HG02798 (cell line): Measurements from ENCODE around the gene EIF4B.
A peak's percentile ranks its signal among the peaks of the same experiment; 100 is the strongest.

ENCODE experiments used
- ATAC-seq: cut with Tn5 transposase; IDR thresholded peaks from one replicate; pipeline ENCODE4 v1.9.1; 2021; ENCODE audit warnings: mild to moderate bottlenecking; ENCODE audit not compliant: unreplicated experiment, poor library complexity

EIF4B gene

DNA sequence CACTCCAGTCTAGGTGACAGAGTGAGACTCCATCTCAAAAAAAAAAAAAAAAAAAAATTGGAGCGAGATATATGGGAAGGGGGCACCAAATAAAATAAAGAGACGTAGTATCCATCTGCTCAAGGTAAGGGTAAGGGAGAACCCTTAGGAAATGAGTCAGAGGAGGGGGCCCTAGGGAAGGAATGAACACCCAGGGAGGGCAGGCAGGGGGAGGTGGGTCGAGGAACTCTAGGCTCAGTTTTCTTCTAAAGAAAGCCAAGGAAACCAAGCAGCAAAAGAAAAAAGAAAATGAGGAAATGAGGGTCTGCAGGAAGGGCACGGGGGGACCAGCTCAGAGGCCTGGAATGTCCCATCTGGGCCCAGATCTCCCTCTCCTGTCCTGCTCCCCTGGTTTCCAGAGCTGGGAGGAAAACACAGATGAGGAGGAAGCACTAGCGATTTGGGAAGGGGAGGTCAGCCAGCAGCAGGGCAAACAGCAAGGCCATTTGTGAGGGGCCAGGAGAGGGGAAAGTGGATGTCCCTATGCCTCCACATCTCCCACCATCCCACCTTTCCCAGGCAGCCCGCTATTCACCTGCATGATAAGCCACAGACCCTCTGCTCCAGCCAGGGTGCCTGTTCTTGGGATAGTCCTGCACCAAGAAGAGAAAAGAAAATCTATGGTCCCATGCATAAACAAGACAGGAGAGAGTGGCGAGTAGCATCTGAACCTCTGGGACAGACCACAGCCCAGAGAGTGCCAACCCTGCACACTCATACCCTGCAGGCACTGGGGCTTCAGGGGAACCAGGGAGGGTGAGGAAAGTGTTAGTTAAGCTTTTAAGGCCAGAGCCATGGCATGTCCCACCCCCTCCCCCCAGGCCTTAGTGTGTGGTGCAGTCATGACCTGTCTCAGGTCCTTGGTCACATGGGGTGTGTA is 61.1 kb downstream of the EIF4B start:
- no peak for ATAC-seq

DNA sequence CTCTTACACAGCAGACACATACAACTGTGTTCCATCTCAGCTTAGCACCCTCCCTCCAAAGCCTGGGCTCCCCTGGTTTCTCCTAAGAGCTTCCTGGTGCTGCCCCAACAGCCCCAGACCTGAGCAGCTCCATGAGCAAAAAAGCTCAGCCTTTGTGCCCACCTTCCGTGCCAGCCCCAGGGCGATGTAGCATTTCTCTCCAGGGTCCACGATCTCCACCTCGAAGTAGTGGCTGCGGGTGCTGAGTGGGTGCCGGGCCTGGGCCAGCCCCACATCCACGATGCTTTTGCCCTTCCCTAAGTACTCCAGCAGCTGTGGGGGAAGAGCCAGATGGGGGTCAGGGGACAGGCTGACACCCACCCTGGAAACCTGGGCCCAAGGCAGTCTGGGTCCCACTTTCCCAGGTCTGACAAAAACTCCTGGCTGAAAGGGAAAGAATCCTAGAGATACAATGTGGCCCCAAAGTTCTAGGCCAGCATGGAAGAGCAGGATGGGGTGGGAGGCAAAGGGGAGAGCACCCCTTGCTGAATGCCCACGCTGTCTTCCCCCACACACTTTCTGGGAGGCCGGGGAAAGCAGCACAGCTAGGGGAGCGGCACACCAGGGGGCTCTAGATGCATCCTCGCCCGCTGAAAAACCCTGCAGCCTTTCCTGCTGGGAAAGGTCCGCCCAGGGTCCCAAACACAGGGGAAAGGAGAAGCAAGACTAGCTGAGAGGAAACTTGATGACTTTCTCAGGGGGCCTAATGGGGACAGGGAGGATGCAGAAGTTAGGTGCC is 61.9 kb downstream of the EIF4B start:
- ATAC-seq, result no peak

DNA sequence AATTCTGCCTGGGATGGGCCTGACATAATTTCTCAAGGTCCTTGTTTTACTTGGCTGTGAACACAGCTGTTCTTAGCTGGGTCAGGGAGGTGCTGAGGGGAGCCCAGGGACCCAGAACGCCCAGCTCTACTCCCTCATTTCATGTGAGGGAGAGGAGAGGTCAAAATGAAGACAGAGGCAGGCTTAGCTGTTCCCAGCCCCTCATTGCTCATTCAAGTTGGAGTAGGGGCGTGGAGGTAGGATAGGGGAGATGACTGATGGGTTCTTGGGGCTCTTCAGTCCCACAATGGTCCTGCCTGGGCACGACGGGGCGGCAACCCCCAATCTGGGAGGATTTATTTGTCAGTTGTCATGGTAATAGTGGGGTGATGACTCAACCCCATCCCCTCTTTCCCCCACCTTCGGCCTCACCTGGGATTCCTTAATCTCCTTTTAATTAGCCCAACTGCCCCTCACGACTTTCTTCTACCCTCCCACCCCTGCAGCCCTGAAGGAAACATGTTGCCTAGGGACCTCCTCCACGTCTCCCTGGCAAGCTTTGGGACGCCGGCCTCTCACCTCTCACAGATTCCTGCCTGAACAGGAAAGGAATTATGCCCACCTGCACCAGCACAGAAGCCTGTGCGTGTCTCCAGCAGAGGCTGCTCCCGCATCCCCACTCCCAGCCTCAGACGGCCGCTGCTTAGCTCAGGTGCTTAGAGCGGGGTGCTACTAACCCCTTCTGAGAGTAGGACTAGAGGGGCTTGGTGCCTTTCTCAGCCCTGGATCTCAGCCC is 62.7 kb downstream of the EIF4B start:
- ATAC-seq, result no peak

DNA sequence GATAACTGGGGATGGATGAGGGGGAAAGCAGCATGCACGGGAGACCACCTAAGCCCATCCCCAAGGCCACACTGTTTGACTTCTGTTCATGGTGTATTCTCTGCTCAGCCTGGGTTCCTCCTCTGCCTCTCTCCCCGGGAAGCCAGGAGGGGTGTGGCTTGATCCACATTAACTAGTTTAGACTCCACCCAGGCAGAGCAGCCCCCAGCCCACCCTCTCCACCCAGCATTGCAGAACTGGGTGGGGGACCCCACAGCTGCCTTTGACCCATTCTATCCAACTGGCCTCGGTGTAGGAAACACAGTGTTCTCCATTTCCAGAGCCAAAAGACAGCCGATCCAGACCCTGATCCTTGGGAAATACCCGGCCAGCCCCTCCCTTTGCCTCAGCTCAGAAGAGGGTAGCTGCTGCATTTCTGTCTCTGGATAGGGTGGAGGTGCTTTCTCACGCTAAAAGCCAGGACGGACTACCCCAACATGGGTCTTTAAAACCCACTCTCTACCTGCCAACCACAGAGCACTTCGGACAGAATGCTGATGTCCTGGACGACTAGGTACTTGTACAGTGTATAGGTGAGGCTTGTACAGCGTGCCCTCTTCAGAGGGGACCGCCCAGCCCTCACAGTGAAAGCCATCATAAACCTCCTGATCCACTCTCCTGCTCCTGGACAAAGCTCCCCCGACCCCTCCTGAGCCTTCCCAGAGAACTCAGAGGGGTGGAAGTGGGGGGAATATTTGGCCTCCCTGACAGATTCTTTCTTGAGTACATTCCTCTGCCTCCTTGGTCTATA is 63.6 kb downstream of the EIF4B start:
- no peak for ATAC-seq

DNA sequence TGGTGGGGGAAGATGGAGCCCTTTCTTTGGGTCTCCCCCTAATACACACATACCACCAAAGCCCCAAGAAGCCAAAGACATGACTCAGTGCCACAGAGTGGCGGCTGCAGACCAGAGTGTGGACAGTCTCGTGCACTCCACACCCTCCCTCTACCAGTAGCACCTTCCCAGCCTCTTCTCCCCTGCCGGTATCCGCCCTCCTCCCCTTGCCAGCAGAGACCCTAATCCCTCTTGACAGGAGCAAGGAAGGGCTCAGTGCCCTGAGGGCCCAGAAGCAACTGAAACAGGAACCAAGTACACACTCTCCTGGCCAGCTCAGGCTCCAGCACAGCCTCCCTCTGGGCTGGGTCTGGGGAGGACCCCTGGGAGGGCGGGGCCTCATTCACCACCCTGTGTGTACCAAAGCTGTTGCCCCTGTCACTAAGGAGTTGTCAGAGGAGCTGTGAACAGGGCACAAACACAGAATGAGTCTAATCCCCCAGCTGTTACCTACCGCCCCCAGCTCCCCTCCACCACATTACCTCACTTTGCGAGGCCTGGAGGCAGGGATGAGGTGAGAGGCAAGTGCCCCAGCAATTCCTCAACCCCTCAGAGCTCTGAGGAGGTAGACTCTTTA is 64.7 kb downstream of the EIF4B start:
- no peak for ATAC-seq

DNA sequence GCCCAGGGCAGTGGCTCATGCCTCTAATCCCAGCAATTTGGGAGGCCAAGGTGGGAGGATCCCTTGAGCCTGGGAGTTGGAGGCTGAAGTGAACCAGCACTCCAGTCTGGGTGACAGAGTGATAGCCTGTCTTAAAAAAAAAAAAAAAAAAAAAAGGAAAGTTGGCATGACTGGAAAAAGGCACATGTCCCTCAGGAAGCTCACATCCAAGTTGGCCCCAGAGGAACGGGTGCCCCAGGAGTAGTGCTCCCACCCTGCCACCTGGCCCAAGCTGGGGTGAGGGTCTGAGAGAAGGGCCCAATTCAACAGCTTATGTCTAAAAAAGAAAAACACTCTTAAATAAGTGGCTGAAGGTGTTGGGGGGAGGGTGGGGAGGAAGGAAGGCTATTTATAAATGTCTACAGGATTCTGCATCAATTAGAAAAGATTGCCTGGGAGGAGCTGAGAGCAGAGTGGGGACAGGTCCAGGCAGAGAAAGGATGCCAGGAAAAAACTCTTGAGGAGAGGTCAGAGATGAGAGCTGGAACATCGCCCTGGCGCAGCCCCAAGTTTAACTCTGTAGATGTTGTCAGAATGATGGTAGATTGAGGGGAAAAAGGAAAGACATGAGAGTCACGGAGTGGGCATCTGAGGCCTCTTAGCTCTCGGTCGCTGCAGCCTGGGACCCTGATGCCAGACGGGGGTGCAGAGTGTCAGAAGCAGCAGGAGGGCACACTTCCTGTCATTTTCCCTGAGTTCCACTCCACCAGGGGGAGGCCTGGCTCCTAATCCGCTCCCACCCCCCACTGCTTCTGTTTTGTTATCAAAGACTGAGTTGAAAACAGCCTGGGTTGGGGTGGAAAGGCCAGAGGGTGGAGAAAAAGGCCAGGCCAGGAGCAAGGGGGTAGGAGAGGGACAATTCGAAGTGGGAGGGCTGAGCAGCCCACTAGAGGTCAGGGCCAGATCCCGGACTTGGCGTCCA is 65.6 kb downstream of the EIF4B start:
- ATAC-seq, result no peak

DNA sequence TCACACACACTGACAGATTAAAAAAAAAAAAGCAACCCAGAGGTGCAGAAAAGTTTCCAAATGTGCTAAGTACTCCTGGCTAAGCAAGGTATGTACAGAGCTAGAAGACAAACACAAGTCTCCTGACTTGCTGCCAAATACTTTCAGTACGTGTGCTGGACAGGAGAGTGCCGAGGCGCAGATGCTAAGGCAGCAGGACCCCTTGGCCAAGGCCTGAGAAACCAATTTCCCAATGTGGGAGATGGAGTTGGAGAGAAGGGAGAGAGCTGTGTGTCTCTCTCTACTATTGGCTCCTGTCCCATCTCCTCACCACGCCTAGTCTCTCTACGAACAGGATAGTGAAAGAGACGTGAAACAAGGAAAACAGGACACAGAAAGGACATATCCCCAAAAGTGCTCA is 67.6 kb downstream of the EIF4B start:
- no peak for ATAC-seq

DNA sequence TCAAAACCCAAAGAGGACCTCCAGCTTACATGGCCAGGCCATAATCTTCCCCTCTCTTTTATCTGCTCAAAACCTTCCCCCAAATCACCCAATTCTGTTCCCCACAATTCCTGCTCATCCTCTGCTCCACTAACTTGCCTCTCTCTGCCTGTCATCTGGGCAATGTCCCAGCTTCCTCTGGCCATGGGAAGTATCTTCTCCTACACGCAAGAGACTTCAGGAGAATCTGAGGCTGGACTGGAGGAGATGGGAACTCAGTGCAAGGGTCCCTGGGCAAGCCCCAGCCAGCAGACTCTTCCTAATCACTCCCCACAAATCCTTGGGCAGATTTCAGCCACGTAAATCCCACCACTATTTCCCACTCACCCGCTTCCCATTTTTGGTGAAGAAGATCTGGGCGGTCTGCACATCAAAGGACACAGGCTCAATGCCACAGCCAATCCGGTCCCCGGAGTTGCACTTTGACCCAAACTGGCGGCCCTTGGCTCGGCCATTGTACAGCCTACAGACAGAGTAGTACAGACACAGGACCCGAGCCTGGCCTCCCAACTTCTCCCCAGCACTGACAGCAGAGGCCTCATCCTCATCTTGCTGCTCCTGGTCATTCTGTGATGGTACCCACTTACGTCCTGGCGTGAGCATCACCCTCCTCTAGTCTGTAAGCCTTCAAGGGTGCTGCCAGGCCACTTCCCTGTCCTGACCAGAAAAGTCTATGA is 68.2 kb downstream of the EIF4B start:
- no peak for ATAC-seq

DNA sequence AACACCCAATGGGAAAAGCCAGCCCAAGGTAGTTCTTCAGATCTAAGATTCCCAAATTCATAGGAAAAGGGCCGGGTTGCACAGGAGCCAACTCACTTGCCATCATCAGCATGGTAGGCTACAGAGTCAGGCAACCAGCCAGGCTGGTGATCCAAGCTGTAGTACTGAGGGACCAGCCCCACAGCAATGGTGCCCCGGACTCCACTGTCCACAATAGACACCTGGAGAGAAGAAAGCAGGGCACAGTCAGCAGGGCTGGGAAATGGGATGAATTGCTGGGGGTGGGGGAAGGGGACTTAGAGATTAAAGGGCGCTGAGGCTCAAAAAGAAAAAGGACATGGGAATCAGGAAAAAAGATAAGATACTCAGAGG is 68.7 kb downstream of the EIF4B start:
- no peak for ATAC-seq

DNA sequence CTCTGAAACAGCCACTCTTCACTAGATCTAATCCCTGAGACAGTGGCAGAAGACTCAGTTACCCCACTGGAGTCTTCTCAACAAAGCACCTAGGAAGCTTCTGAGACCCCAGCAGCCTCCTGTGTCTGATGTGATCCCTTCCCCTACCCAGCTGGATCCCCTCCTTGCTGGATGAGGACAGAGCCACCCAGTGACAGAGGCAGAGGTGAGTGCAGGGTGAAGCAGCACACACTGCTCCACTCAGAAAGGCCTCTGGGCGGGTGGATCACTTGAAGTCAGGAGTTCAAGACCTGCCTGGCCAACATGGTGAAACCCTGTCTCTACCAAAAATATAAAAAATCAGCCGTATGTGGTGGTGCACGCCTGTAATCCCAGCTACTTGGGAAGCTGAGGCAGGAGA is 70.2 kb downstream of the EIF4B start:
- ATAC-seq, result no peak

DNA sequence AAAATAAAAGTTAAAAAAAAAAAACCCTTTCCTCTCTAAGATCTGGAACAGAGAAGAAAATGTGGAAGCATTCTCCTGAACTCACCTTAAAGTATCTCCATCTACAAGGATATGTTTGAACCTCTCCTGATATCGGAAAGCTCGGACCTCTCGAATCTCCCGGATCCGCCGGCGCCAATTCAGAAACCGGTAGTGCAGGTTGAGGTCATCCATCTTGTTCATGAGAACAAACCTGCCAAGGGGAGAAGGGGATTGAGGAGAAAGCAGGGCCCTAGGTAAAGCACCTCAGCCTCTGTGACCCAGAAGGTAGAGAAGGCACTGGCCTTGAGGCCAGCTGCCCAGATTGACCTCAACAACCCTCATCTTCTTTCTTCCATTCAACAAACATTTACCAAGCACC is 70.8 kb downstream of the EIF4B start:
- no peak for ATAC-seq

DNA sequence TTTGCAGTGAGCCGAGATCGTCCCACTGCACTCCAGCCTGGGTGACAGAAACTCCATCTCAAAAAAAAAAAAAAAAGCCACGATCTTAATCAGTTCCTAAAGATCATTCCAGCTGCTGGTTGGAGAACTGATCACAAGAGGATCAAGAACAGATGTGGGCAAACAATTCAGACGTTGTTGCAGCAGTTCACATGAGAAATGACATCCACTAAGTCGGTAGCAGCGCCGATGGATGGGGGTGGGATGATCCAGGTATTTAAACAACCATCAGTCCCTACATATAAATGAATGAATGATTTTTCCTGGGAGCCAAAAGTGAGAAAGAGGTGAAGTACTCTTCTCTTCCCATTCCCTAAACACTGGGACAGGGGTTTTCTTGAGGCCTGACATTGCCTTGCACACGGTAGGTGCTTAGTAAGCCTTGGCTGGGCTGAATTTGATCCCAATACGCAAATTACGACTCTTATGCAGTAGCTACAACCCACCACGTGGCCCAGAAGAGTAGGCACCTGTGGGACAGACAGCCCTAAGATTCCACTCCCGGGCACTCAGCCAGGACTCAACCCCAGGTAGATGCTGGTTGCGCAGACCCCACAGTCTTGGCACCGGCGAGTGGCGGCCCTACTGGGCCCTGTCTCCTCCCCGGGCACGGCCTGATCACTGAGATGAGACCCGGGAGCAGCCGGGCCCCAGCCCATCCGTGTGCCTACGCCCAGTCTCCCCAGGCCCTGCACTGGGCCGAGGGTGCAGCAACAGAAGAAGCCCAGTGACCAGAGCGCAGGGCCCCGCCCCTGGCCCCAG is 72.4 kb downstream of the EIF4B start:
- ATAC-seq, result no peak

DNA sequence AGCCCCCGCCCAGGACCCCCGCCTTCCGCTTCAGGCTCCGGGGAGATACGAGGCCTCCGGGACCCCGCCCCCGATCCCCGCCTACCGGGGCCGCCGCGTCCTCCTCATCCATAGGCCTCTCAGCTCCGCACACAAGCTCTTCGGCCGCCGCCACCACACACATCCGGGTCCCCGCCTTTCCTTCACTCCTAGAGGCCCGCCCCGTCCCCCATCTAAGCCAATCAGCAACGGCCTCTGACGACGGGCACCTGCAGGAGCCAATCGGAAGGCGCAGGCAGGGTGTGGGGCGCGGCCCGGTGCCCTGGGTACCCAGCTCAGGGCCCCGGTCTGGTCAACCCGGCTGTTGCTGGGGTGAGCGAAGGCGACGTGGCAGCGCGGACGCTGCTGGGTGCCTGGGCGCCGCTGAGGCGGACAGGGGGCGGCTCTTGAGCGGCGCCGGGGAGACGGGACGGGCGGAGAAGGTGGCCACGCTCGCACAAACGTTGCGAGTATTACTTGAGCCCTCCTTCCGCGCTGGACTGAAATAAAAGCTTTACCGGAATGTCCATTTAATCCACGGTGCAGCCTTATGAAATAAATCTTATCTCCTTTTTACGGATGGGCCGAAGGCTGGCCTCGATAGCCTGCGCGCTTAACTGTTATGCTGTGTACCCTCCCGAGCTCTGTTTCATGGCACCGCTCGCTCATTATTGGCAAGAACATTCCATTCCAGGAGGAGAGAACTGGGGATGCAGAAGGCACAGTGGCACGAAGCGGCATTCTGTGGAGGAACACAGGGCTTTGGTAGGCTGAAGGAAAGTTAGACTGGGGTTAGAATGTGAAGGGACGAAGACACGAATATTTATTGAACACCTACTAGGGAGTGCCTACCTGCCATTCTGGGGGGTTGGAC is 73.2 kb downstream of the EIF4B start, which contains the start of gene SPRYD3:
TSS of gene SPRYD3 (minus strand) at position 165 of the 892 bp plus-strand sequence. CDS start at position 108, 57 bp downstream.
- peak; percentile 99 for ATAC-seq

DNA sequence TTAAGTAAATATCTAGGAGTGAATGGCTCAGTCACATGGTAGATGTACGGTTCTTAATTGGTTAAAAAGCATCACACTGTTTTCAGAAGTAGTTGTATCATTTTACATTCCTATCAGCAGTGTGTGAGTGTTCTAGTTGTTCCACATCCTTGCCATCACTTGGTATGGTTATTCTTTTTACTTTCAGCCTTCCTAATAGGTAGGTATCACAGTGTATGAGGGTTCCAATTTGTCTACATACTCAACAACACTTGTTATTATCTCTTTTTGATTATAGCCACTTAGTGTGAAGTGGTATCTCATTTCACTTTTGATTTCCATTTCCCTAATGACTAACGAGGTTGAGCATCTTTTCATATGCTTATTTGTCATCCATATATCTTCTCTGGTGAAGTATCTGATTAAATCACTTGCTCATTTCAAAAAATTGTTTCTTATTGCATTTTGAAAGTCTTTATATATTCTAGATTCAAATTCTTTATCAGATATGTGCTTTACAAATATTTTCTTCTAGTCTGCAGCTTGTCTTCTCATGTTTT is 76.5 kb downstream of the EIF4B start:
- ATAC-seq, result no peak

DNA sequence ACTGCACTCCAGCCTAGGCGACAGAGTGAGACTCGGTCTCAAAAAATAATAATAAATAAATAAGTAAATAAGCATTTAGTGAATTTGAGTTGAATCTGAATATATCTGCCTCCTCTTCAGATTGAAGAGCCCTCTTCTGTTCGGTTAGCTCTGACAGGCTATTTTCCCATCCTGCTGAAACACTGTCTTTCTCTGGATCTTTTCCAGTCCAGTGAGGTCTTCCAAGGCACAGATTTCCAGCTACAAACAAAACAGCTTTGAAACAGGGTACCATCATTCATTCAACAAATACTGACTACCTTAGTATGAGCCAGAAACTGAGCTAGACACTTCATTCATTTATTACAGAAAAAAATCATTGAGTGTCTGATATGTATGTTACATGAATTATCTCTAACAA is 80.1 kb downstream of the EIF4B start:
- no peak for ATAC-seq

DNA sequence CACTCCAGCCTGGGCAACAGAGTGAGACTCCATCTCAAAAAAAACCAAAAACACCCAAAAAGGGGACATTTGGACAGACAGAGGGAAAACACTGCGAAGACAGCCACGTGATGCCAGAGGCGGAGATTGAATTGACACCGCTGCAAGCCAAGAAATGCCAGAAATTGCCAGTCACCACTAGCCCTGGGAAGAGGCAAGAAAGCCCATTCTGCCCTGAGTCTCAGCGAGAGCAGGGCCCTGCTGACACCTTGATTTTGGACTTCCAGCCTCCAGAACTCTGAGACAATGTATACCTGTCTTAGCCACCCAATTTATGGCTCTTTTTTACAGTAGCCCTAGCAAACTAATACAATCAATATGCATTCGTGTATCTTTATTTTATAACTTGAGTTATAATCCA is 83.8 kb downstream of the EIF4B start:
- ATAC-seq, result no peak
